Heart right ventricle (tissue), 16 donors: Measurements from ENCODE around the gene MCM5. TPM values are rescaled to one million over a fixed set of nuclear protein-coding genes. Genes with fewer than 3 reads are reported as not detected.

Experiments used
- ATAC-seq, 8 donors: fragments of 200-7000 bp; cut with Tn5 transposase; one replicate each; pipeline ENCODE4 v1.9.1; 2020; ENCODE audit warnings: mild to moderate bottlenecking in 8 of 8, moderate library complexity in 8 of 8, moderate number of reproducible peaks in 1 of 8
- DNase-seq, 2 donors: peaks; one replicate each; pipeline ENCODE4 v3.0.0-alpha.2; 2020
- H3K27ac ChIP-seq, 10 donors: fragments of 200-600 bp; sonication (generic) in 2 of 10; one replicate each; pipeline versions ENCODE4 v1.5.0 to v1.8.0; 2020 to 2022; ENCODE audit warnings: mild to moderate bottlenecking in 3 of 10
- H3K27me3 ChIP-seq, 7 donors: fragments of 200-600 bp; one replicate each; pipeline ENCODE4 v1.8.0; 2021 to 2022; ENCODE audit warnings: mild to moderate bottlenecking in 2 of 7
- H3K36me3 ChIP-seq, 9 donors: fragments of 200-600 bp; sonication (generic) in 1 of 9; one replicate each; pipeline versions ENCODE4 v1.5.0 to v1.8.0; 2020 to 2022; ENCODE audit warnings: mild to moderate bottlenecking in 2 of 9
- H3K4me1 ChIP-seq, 9 donors: fragments of 200-600 bp; sonication (generic) in 1 of 9; one replicate each; pipeline versions ENCODE4 v1.5.0 to v1.8.0; 2020 to 2022; ENCODE audit warnings: mild to moderate bottlenecking in 4 of 9
- H3K4me3 ChIP-seq, 10 donors: fragments of 200-600 bp; sonication (generic) in 2 of 10; one replicate each; pipeline versions ENCODE4 v1.5.0 to v1.8.0; 2020 to 2022; ENCODE audit warnings: mild to moderate bottlenecking in 7 of 10, moderate library complexity in 2 of 10
- H3K9me3 ChIP-seq, 11 donors: fragments of 200-600 bp in 10 of 11; sonication (generic) in 2 of 11; one replicate each; pipeline versions ENCODE4 v1.5.0 to v1.8.0; 2013 to 2022; ENCODE audit warnings: mild to moderate bottlenecking in 2 of 11, control low read depth in 1 of 11, moderate library complexity in 1 of 11
- CTCF ChIP-seq, 9 donors: fragments of 200-600 bp; sonication (generic) in 2 of 9; IDR thresholded peaks; one replicate each; pipeline versions ENCODE4 v1.5.0 to v1.8.0; 2021 to 2022; ENCODE audit warnings: antibody characterized with exemption in 9 of 9, mild to moderate bottlenecking in 5 of 9, moderate library complexity in 1 of 9
- WGBS, 2 donors: extraction: QIAGEN DNeasy Blood & Tissue Kit; methylation state at CpG; one replicate each; pipeline ENCODE4 v1.1.7; 2013; ENCODE audit warnings: inconsistent platforms in 1 of 2; 5-methylcytosine and 5-hydroxymethylcytosine counted together
- intact Hi-C, 10 donors: fragments of 100-400 bp; cut with DNase I; formaldehyde crosslinking; loops; one replicate each; pipeline versions ENCODE4 v1.11.1 to v1.14.2; 2022
- polyA plus RNA-seq, 2 donors: library from polyadenylated mRNA; stranded (reverse); fragments of 200-250 nt; gene quantifications; one replicate each; pipeline ENCODE4 v1.2.3, GENCODE V29; 2013
- total RNA-seq, 10 donors: library from RNA; stranded (reverse); fragmentation: NEBNext Ultra II Directional in 3 of 10; extraction: Animal tissue kit (Norgen Biotek cat#: 25700) in 3 of 10; gene quantifications; one replicate each; pipeline versions ENCODE4 v1.2.1 to v1.2.4, GENCODE V29; 2021 to 2023
- donor health status: Arrhythmogenic right ventricular cardiomyopathy.
- donor health status: ischemic (EF 13 %, LVEDD 7.1; RV severe dilation, severe dysfunction).
- donor health status: healthy with polysubstance abuse.
- donor health status: DM: no; HTN: yes; CAD: no.
- donor health status: DM: no; HTN: no; CAD: no.
- donor health status: ischemic (EF 25% LVEDD 6.9; RV normal size, moderate dysfunction).
- donor health status: ischemic (EF 25% LVEDD 5.7; RV mildly dilated, moderate dysfunction).
- donor health status: healthy.
- donor health status: DM: yes; HTN: yes; CAD: no.
- donor health status: Ischemic cardiomyopathy.
- donor health status: ischemic (EF 35%, LVEDD 5.7; RV mildly dilated, moderate dysfunction).
- donor health status: nonischemic (EF 11% LVEDD 7.7; RV severe dilation, severe dysfunction).
- donor health status: DM: yes; HTN: yes; CAD: no.
- donor health status: PGD.
- donor health status: ischemic (EF 29% LVEDD 5.4; RV normal size, mild dysfunction).
- donor health status: nonischemic (EF 23%, LVEDD 6.1; RV moderate dilation, normal function).

MCM5 gene
- total and polyA plus RNA-seq, 12 donors = 5.7 to 21.4 (median 11.2) TPM

DNA sequence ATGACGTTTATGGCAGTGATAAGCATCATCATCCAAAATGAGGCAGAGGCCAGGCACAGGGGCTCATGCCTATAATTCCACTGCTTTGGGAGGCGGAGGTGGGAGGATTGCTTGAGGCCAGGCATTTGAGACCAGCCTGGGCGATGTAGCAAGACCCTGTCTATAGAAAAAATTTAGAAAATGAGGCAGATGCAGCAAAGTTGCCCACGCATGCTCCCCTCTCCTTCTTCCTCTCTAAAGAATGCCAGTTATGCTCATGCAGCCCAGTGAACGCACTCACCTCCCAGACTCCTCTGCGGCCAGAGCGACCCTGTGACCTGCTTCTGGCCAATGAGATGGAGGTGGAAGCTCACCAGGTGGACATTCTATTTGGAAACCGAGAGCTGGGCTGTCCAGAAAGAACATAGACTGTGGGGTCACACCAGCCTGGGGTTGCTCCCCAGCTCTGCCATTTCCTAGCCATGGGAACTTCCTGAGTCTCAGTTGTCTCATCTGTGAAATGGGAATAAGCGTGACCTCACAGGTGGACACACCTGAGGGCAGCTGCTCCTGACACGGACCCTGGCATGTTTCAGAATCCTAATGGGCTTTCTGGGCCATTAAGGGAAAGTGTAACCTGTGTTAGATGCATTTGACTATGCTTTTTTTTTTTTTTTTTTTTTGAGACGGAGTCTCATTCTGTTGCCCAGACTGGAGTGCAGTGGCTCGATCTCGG, 44.9 kb downstream of the MCM5 start:
- intact Hi-C loops = loop anchor here in 1 of 10 donors (5.0 kb wide), 1 partner anchor 672 kb away; no protein-coding TSS in a partner anchor
- 92 to 94% methylated on average over 13 of the region's 13 CpGs for WGBS, 2 donors
- Histone ChIP-seq H3K9me3 (no peaks in the 10 kb centered on the region), H3K36me3 (no peaks in the 10 kb centered on the region), H3K4me3 (no peak overlapping the region), H3K27me3 (no peaks in the 10 kb centered on the region), H3K4me1 (peaks cover 0 to 7% (median 0%) of the 10 kb centered on the region in 9 donors), H3K27ac (no peak overlapping the region)
- TF ChIP-seq CTCF (IDR thresholded peaks at IDR 0.05) = no peak
- DNase-seq = no peak
- no peak for ATAC-seq

GRCh38 chr22:35445933-35446332, 46.0 kb downstream of the MCM5 start:
- ATAC-seq = no peak

DNA sequence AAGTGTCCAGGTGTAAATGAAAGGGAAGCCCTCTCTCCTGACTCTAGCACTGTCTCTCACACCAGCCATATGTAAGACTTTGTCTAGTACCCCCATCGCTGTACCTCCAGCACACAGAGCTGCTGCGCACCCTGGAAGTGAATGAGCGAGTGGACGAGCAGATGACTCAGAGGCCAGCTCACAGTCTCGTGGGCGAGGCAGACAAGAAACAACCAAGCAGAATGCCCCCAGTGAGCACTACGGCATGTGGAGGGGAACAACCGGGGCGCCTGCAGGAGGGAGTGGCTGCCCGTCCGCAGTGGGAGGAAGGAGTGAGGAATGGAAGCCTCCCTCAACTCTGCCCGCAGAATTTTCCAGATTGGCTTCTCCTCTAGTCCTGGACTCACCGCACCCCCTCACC, 46.4 kb downstream of the MCM5 start:
- TF ChIP-seq CTCF (IDR thresholded peaks at IDR 0.05) = no peak
- DNase-seq = no peak
- Histone ChIP-seq H3K27ac (no peak overlapping the region), H3K9me3 (no peaks in the 10 kb centered on the region), H3K4me1 (peaks cover 0 to 7% (median 0%) of the 10 kb centered on the region in 9 donors), H3K36me3 (no peaks in the 10 kb centered on the region), H3K27me3 (no peaks in the 10 kb centered on the region), H3K4me3 (no peak overlapping the region)
- ATAC-seq = no peak
- intact Hi-C loops = no loop called here
- 90 to 96% methylated on average over 13 of the region's 13 CpGs for WGBS, 2 donors

More at GRCh38 chr22:35445933-35446332, 46.0 kb downstream of the MCM5 start:
- no peak for DNase-seq
- Histone ChIP-seq H3K4me1 (peaks cover 0 to 7% (median 0%) of the 10 kb centered on the region in 9 donors), H3K36me3 (no peaks in the 10 kb centered on the region), H3K9me3 (no peaks in the 10 kb centered on the region), H3K27ac (no peak overlapping the region), H3K4me3 (no peak overlapping the region), H3K27me3 (no peaks in the 10 kb centered on the region)
- intact Hi-C loops = no loop called here
- TF ChIP-seq CTCF (IDR thresholded peaks at IDR 0.05) = no peak
- 81 to 87% methylated on average over 4 of the region's 4 CpGs for WGBS, 2 donors

DNA sequence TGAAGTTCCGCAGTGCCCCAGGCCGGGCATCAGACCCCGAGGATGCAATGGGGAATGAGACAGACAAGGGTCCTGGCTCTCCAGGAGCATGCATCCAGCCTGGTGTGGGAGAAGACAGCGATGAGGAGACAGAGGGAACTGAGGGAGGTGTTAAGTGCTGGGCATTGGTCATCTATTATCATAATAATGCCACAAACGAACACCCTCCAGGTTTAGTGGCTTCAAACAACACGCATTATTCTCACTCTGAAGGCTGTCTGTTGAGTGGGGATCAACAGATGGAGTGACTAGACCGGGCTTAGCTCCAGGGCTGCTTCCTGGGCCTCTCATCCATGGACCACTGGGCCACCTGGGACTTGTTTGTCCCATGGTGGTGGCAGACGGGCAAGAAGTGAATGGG, 48.6 kb downstream of the MCM5 start:
- 95 to 96% methylated on average over 8 of the region's 8 CpGs for WGBS, 2 donors
- no peaks in the 10 kb centered on the region for H3K9me3 ChIP-seq
- DNase-seq (no peak), ATAC-seq (no peak)
- TF ChIP-seq CTCF (IDR thresholded peaks at IDR 0.05) = no peak
- intact Hi-C loops = no loop called here
- peaks cover 0 to 7% (median 0%) of the 10 kb centered on the region in 9 donors for H3K4me1 ChIP-seq
- no peak overlapping the region for H3K27ac ChIP-seq
- H3K36me3 ChIP-seq = no peaks in the 10 kb centered on the region
- no peak overlapping the region for H3K4me3 ChIP-seq
- peaks cover 0 to 6% (median 0%) of the 10 kb centered on the region in 7 donors for H3K27me3 ChIP-seq
